OCI-LY7 (cell line): ENCODE results near the gene PDZK1. TPM values are rescaled to one million over a fixed set of nuclear protein-coding genes. Genes with fewer than 3 reads are reported as not detected.
"Not testable (repeated sequence)": the region's sequence is repeated elsewhere in the genome, so short reads cannot be mapped to it uniquely, and the experiment has no call there.

Source experiments
- BruUV-seq: library from RNA; stranded (reverse); fragments of 400-500 nt; replicated peaks from 2 replicates; lab custom pipeline; 2021; lab: Mats Ljungman, UMichigan
- CTCF ChIA-PET: fragments of 300-600 bp; sonication (Branson Sonifier 250); formaldehyde crosslinking; loops from one replicate; lab custom pipeline; 2022; ENCODE audit warnings: antibody characterized with exemption; ENCODE audit not compliant: unreplicated experiment; lab: Charles Lee
- POLR2A ChIA-PET: fragments of 300-600 bp; sonication (Branson Sonifier 250); formaldehyde crosslinking; loops from one replicate; lab custom pipeline; 2022; ENCODE audit warnings: antibody characterized with exemption; lab: Charles Lee
- DNase-seq: peaks from one replicate; pipeline ENCODE4 v3.0.0-alpha.2; 2015; ENCODE audit warnings: low spot score
- H2AFZ ChIP-seq: fragments of 200-600 bp; sonication (generic), shearing (Covaris generic); 2 replicates; pipeline ENCODE4 v1.6.1; 2014; ENCODE audit warnings: mild to moderate bottlenecking, antibody characterized with exemption, low read length, moderate library complexity
- H3K27ac ChIP-seq: fragments of 200-600 bp; sonication (generic); 2 replicates; pipeline ENCODE4 v1.5.1; 2014; ENCODE audit warnings: mixed run types, low read depth, mild to moderate bottlenecking, moderate library complexity, low read length, inconsistent platforms; ENCODE audit not compliant: poor library complexity, severe bottlenecking
- H3K36me3 ChIP-seq: fragments of 200-600 bp; sonication (generic); 2 replicates; pipeline ENCODE4 v1.6.1; 2014; ENCODE audit warnings: mild to moderate bottlenecking, antibody characterized with exemption, low read length, moderate library complexity, mixed read lengths; ENCODE audit not compliant: insufficient read depth
- H3K4me1 ChIP-seq: fragments of 200-600 bp; sonication (generic); 2 replicates; pipeline ENCODE4 v1.5.1; 2014; ENCODE audit warnings: mild to moderate bottlenecking, low read length; ENCODE audit not compliant: insufficient read depth, poor library complexity, severe bottlenecking
- H3K4me2 ChIP-seq: fragments of 200-600 bp; sonication (generic); 2 replicates; pipeline ENCODE4 v1.6.1; 2014; ENCODE audit warnings: mild to moderate bottlenecking, low read length
- H3K4me3 ChIP-seq: fragments of 200-600 bp; sonication (generic); 2 replicates; pipeline ENCODE4 v1.5.1; 2014; ENCODE audit warnings: mild to moderate bottlenecking, low read depth, low read length; ENCODE audit not compliant: poor library complexity, severe bottlenecking
- H3K79me2 ChIP-seq: fragments of 200-600 bp; sonication (generic); 2 replicates; pipeline ENCODE4 v1.6.1; 2016; ENCODE audit warnings: low read depth, mild to moderate bottlenecking, low read length, moderate library complexity, mixed read lengths; ENCODE audit not compliant: insufficient read depth
- H3K9me2 ChIP-seq: fragments of 200-600 bp; sonication (generic); 2 replicates; pipeline ENCODE4 v1.6.1; 2016; ENCODE audit warnings: mild to moderate bottlenecking, low read length, mixed read lengths; ENCODE audit not compliant: insufficient read depth
- H3K9me3 ChIP-seq: fragments of 200-600 bp; sonication (generic); 2 replicates; pipeline ENCODE4 v1.6.1; 2014; ENCODE audit warnings: mild to moderate bottlenecking, mixed run types, low read length, mixed read lengths
- H4K20me1 ChIP-seq: fragments of 200-600 bp; sonication (generic); 2 replicates; pipeline ENCODE4 v1.6.1; 2014; ENCODE audit warnings: mild to moderate bottlenecking, antibody characterized with exemption, low read length, moderate library complexity, mixed read lengths; ENCODE audit not compliant: insufficient read depth
- CTCF ChIP-seq: fragments of 200-600 bp; sonication (generic); conservative IDR thresholded peaks from 2 replicates; pipeline ENCODE4 v1.5.1; 2014; ENCODE audit warnings: mild to moderate bottlenecking, antibody characterized with exemption, low read length, moderate library complexity, mixed read lengths
- EZH2phosphoT487 ChIP-seq: fragments of 200-600 bp; sonication (generic); IDR thresholded peaks from 2 replicates; pipeline ENCODE4 v1.6.1; 2018; ENCODE audit warnings: low read depth, borderline replicate concordance, mild to moderate bottlenecking, mixed run types, antibody characterized with exemption, low read length, moderate library complexity, mixed read lengths
- intact Hi-C: fragments of 100-400 bp; cut with micrococcal nuclease; formaldehyde crosslinking; loops from one replicate; pipeline ENCODE4 v1.10.0; 2022; ENCODE audit not compliant: unreplicated experiment
- total RNA-seq, 2 experiments: library from RNA; depleted of rRNA in 1 of 2; stranded (reverse); fragments of >200 nt in 1 of 2; shearing (Covaris generic) in 1 of 2; gene quantifications; 2 replicates each; pipeline ENCODE4 v1.2.3, GENCODE V29; 2014 to 2022

The PDZK1 gene
- total RNA-seq, 2 experiments from 2014 or later, result 0.23 TPM; not detected in 1

DNA sequence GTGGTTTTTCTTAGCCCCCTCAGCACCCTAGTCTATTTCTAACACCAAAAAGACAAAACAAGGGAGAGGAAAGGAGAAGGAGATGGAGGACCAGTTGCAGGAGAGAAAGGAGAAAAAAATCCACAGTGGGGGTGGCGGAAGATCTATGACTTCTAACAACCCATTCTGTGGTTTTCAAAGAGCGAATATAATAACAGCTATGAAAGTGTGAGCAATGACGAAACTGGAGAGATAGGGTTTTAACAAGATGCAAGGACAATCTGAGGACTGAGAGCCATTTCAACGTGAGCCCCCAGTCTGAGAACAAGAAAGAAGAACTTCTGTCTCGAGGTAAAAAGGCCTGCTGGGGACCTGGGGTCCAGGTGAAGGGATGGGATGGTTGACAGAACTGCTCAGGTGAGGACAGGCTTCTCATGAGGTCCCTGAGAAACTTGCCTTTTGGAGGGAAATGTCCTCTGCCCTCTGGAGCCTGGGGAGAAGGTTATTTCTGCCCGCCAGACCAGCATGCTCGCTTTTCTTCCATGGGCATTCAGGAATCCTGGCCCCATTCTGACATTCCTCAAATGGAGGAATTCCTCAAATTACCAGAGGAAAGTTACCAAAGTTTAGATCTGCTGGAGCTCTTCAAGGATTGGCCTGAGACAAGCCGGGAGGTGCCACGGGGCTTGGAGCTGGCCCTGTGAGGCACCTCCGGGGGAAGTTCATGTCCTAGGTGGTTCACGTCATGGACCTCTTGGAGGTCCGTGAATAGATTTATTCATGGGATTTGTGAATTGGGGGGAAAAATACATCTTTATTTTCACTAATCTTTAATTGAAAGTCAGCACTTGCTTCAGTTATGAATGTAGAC lies 12.3 kb upstream of the PDZK1 start, which contains the start of gene CD160:
TSS of gene CD160 (plus strand) at position 270 of the 850 bp plus-strand sequence. CDS start 8,829 bp downstream, outside the sequence.
- CTCF ChIA-PET, result no interaction called here
- no peaks in the 10 kb centered on the region for H3K9me2 ChIP-seq
- BruUV-seq, result no TSS peak
- no peak within 1 kb of the TSS for H3K4me3 ChIP-seq
- H3K4me2 ChIP-seq, result no peak within 1 kb of the TSS
- no peaks in the 10 kb centered on the region for H3K79me2 ChIP-seq
- no peaks in the 10 kb centered on the region for H3K36me3 ChIP-seq
- no peak within 1 kb of the TSS for H3K27ac ChIP-seq
- H4K20me1 ChIP-seq, result no peaks in the 10 kb centered on the region
- no peak within 1 kb of the TSS for H2AFZ ChIP-seq
- peaks cover 3% of the 10 kb centered on the region for H3K4me1 ChIP-seq
- POLR2A ChIA-PET, result no interaction called here
- intact Hi-C loops, result no loop called here
- H3K9me3 ChIP-seq, result no peaks in the 10 kb centered on the region
- TF ChIP-seq CTCF (no peak), EZH2phosphoT487 (no peak)
- no peak for DNase-seq

GRCh38 chr1:145718465-145718864 lies 11.3 kb upstream of the PDZK1 start:
- intact Hi-C loops, POLR2A ChIA-PET, H3K9me3 ChIP-seq, H3K4me1 ChIP-seq, H2AFZ ChIP-seq, H3K4me2 ChIP-seq, DNase-seq, H3K4me3 ChIP-seq, CTCF ChIA-PET, H3K79me2 ChIP-seq, BruUV-seq, H3K27ac ChIP-seq, H3K9me2 ChIP-seq, H4K20me1 ChIP-seq, H3K36me3 ChIP-seq: not testable (repeated sequence)

GRCh38 chr1:145717833-145718232 lies 10.7 kb upstream of the PDZK1 start:
- ChIA-PET CTCF (no interaction called here), POLR2A (no interaction called here)
- no peaks in the 10 kb centered on the region for H3K36me3 ChIP-seq
- no peak overlapping the region for H3K4me2 ChIP-seq
- no peak for DNase-seq
- BruUV-seq, result no TSS peak
- no peak for TF ChIP-seq EZH2phosphoT487
- no peak for TF ChIP-seq CTCF
- H3K9me3 ChIP-seq, result no peaks in the 10 kb centered on the region
- H3K9me2 ChIP-seq, result no peaks in the 10 kb centered on the region
- H3K79me2 ChIP-seq, result no peaks in the 10 kb centered on the region
- intact Hi-C loops, result no loop called here
- no peak overlapping the region for H3K27ac ChIP-seq
- H4K20me1 ChIP-seq, result no peaks in the 10 kb centered on the region
- H3K4me3 ChIP-seq, result no peak overlapping the region
- peaks cover 3% of the 10 kb centered on the region for H3K4me1 ChIP-seq
- no peak overlapping the region for H2AFZ ChIP-seq
